Measurements from ENCODE around the gene SPDYE1.

The SPDYE1 gene

GRCh38 chr7:44050121-44050914 lies 52.6 kb downstream of the SPDYE1 start:
- no peak for DNase-seq (ENCODE audit: extremely low read depth, low read depth)
- TF ChIP-seq CTCF (IDR thresholded peaks at IDR 0.05; ENCODE audit: low read depth, low read length), result no peak

GRCh38 chr7:44050915-44051560 lies 53.3 kb downstream of the SPDYE1 start:
- TF ChIP-seq CTCF (IDR thresholded peaks at IDR 0.05; ENCODE audit: low read depth, low read length), result no peak

GRCh38 chr7:44051611-44052220 lies 54.0 kb downstream of the SPDYE1 start:
- no peak for DNase-seq (ENCODE audit: extremely low read depth, low read depth)

More at GRCh38 chr7:44050915-44051560, 53.3 kb downstream of the SPDYE1 start:
- no peak for DNase-seq (ENCODE audit: extremely low read depth, low read depth)

GRCh38 chr7:44052771-44053365 lies 55.2 kb downstream of the SPDYE1 start:
- TF ChIP-seq CTCF (IDR thresholded peaks at IDR 0.05; ENCODE audit: low read depth, low read length), result no peak
- no peak for DNase-seq (ENCODE audit: extremely low read depth, low read depth)

More at GRCh38 chr7:44051611-44052220, 54.0 kb downstream of the SPDYE1 start:
- TF ChIP-seq CTCF (IDR thresholded peaks at IDR 0.05; ENCODE audit: low read depth, low read length), result no peak

GRCh38 chr7:44056681-44057080 lies 59.0 kb downstream of the SPDYE1 start:
- TF ChIP-seq CTCF (IDR thresholded peaks at IDR 0.05; ENCODE audit: low read depth, low read length), result no peak
- DNase-seq (ENCODE audit: extremely low read depth, low read depth), result no peak

GRCh38 chr7:44057181-44057848 lies 59.6 kb downstream of the SPDYE1 start:
- DNase-seq (ENCODE audit: extremely low read depth, low read depth), result no peak
- no peak for TF ChIP-seq CTCF (IDR thresholded peaks at IDR 0.05; ENCODE audit: low read depth, low read length)

Data from AG09319 (cell line).